ENCODE measurements around the gene UPK3B. TPM values are rescaled to one million over a fixed set of nuclear protein-coding genes. Genes with fewer than 3 reads are reported as not detected.
"Not testable (repeated sequence)": the region's sequence is repeated elsewhere in the genome, so short reads cannot be mapped to it uniquely, and the experiment has no call there.

UPK3B gene
- total RNA-seq, 1 experiment from 2014 or later, result 3.6 TPM

DNA sequence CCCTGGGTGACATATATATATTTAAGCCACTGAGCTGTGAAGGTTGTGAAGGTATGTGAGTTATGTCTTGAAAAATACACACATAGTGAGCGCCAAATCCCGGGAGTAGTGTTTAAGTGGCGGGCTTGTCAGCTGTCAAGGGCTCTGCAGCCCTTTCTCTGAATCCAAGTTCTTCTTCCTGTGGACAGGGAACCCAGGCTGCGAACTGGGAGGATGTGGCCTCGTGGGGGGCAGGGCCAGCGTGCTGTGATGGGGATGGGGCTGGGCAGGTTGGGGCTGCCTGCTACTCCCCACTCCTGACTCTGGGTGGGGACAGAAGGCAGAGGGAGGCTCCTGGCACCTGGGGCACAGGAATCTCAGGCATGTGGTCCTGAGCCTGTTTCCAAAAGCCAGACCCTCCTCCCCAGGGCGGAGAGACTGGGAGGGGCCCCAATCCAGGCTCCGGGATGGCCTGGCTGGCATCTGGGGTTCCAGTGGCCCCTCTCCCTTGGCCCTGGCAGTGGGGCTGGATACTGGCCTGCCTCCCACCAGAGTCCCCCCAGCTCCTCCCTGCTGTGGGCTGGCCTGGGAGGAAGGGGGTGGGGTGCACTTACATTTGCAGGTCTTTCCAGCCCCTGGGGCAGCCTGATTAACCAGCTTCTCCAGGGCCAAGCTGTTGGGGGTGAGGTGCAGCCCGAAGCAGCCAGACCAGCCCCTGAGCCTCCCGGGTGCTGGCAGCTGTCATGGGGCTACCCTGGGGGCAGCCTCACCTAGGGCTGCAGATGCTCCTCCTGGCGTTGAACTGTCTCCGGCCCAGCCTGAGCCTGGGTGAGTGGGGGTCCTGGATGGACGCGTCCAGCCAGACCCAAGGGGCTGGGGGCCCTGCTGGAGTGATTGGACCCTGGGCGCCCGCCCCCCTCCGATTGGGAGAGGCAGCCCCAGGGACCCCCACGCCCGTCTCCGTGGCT is at the start of gene UPK3B (continued):
- TF ChIP-seq USF1 (CRISPR knock-in tag; IDR thresholded peaks at IDR 0.05), result 0 out of 2 replicates have a peak, but pooled peaks have one; percentile 39
- no peak for TF ChIP-seq PREB (CRISPR knock-in tag; IDR thresholded peaks at IDR 0.05; ENCODE audit: borderline replicate concordance)
- no peak for TF ChIP-seq KAT7 (CRISPR knock-in tag; IDR thresholded peaks at IDR 0.05; ENCODE audit: borderline replicate concordance)
- TF ChIP-seq FOXP1 (CRISPR knock-in tag; IDR thresholded peaks at IDR 0.05; ENCODE audit: borderline replicate concordance), result peak; percentile 53; the same call in 1 of the 2 replicates
- peak; percentile 91; the same call in 1 of the 2 replicates for TF ChIP-seq TEAD1 (CRISPR knock-in tag; IDR thresholded peaks at IDR 0.05)
- peak; percentile 57; the same call in 1 of the 2 replicates for TF ChIP-seq ETV6 (CRISPR knock-in tag; IDR thresholded peaks at IDR 0.05)
- TF ChIP-seq SMAD3 (CRISPR knock-in tag; IDR thresholded peaks at IDR 0.05; ENCODE audit: borderline replicate concordance), result no peak
- TF ChIP-seq, protein P1, sequence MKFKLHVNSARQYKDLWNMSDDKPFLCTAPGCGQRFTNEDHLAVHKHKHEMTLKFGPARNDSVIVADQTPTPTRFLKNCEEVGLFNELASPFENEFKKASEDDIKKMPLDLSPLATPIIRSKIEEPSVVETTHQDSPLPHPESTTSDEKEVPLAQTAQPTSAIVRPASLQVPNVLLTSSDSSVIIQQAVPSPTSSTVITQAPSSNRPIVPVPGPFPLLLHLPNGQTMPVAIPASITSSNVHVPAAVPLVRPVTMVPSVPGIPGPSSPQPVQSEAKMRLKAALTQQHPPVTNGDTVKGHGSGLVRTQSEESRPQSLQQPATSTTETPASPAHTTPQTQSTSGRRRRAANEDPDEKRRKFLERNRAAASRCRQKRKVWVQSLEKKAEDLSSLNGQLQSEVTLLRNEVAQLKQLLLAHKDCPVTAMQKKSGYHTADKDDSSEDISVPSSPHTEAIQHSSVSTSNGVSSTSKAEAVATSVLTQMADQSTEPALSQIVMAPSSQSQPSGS (CRISPR knock-in tag; IDR thresholded peaks at IDR 0.05; ENCODE audit: borderline replicate concordance, low read depth), result no peak
- TF ChIP-seq TEAD4 (CRISPR knock-in tag; IDR thresholded peaks at IDR 0.05), result peak; percentile 56
- no peak for TF ChIP-seq SOX15 (CRISPR knock-in tag; IDR thresholded peaks at IDR 0.05)
- no peak for TF ChIP-seq ESRRA (CRISPR knock-in tag; IDR thresholded peaks at IDR 0.05; ENCODE audit: borderline replicate concordance)
- no peak for TF ChIP-seq GRHL2 (CRISPR knock-in tag; IDR thresholded peaks at IDR 0.05; ENCODE audit: insufficient replicate concordance, severe bottlenecking)

DNA sequence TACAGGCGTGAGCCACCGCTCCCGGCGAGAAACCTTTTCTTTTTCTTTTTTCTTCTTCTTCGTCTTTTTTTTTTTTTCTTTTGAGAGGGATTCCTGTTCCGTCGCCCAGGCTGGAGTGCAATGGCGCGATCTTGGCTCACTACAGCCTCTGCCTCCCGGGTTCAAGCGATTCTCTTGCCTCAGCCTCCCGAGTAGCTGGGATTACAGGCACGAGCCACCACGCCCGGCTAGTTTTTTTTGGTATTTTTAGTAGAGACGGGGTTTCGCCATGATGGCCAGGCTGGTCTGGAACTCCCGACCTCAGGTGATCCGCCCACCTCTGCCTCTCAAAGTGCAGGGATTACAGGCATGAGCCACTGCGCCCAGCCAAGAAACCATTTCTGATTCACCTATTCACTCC is 49.6 kb upstream of the UPK3B start:
- ATAC-seq; POLR2A ChIA-PET; H3K27ac Mint-ChIP-seq; DNase-seq (ENCODE audit: low spot score); H3K27me3 Mint-ChIP-seq (ENCODE audit: low read depth); H3K4me3 Mint-ChIP-seq; CTCF ChIA-PET; H3K36me3 Mint-ChIP-seq; H3K9me3 Mint-ChIP-seq; H3K4me1 Mint-ChIP-seq: not testable (repeated sequence)

DNA sequence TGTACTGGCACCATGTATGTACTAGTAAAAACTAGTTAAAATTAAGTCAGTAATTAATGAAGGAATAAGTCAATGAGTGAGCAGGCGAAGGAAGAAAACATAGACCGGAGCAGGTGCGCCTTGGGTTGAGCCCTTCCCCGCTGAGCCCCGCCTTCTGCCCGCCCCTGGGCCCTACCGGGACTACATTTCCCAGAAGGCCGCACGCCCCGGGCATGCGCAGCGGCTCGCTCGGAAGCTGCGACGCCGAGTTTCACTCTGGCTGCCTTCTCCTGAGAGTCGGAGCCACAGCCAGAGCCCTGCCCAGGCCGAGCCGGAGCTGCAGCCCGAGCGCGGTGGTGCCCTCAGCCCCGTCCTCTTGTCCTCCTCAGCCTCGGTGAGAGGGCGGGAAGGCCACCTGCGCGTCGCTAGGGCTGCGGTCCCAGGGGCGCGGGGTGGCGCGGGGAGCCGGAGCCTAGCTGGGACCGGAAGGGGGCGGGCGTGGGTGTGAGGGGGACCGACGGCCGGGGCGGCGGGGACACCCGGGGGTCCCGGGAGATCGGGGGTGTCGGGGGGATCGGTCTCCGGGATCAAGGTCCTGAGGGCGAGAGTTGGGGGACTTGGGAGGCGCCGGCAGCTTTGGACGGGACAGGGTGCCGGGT is 48.8 kb upstream of the UPK3B start, which contains the start of gene DTX2:
DTX2 (plus strand) TSS at position 246 of the 638 bp plus-strand sequence. CDS start 18,801 bp downstream, outside the sequence.
- H3K9me3 Mint-ChIP-seq; H3K36me3 Mint-ChIP-seq; CTCF ChIA-PET; POLR2A ChIA-PET; H3K27ac Mint-ChIP-seq; H3K27me3 Mint-ChIP-seq (ENCODE audit: low read depth); H3K4me1 Mint-ChIP-seq: not testable (repeated sequence)
- ATAC-seq (peak; percentile 76), DNase-seq (ENCODE audit: low spot score) (peak; percentile 31)
- H3K4me3 Mint-ChIP-seq, result peak within 1 kb of the TSS; percentile 53

DNA sequence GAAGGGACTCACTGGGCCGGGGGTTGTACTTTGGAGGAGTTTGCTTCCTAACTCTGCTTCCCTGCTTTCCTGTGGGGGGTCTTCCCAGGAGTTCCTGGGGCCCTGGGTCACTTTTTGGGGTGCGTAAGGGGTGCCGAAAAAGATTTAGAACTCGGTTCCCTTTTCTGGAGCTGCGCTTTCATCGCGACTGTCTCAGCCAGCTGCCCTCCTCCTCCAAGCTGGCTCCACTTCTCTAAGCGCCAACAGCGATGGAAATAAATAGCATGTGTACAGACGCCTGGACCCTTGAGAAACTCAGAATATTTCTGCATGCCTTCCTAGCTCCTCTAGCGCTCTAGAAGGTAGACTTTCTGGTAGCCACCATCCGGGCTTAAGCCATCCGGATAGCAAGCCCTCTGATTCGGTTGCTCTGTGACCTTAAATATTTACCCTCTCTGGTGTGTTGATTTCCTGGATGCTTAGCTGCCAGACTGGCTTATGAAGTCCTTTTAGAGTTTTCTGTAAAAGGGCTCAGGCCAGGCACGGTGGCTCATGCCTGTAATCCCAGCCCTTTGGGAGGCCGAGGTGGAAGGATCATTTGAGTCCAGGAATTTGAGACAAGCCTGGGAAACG is 48.0 kb upstream of the UPK3B start:
- H3K36me3 Mint-ChIP-seq; H3K27ac Mint-ChIP-seq; CTCF ChIA-PET; H3K4me1 Mint-ChIP-seq; POLR2A ChIA-PET; H3K4me3 Mint-ChIP-seq; H3K27me3 Mint-ChIP-seq (ENCODE audit: low read depth); ATAC-seq; DNase-seq (ENCODE audit: low spot score); H3K9me3 Mint-ChIP-seq: not testable (repeated sequence)

DNA sequence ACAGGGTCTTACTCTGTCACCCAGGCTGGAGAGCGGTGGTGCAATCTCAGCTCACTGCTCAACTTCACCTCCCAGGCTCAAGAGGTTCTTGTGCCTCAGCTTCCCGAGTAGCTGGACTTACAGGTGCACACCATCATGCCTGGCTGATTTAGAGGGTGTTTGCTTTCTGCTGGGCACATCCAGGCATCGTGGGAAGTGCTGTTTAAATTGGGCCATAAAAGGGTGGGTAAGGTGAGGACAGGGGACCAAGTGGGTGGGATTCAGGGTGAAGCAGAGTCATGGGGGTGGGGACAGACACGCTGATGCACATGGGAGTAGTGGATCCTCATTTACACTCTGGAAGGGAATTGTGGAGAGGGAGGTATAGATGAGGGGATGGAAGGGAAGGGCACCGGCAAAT is 45.4 kb upstream of the UPK3B start:
- CTCF ChIA-PET; H3K4me1 Mint-ChIP-seq; H3K36me3 Mint-ChIP-seq; H3K9me3 Mint-ChIP-seq; DNase-seq (ENCODE audit: low spot score); H3K27me3 Mint-ChIP-seq (ENCODE audit: low read depth); POLR2A ChIA-PET; ATAC-seq; H3K4me3 Mint-ChIP-seq: not testable (repeated sequence)
- H3K27ac Mint-ChIP-seq, result peak overlapping the region; percentile 54; the same call in 1 of the 2 replicates

DNA sequence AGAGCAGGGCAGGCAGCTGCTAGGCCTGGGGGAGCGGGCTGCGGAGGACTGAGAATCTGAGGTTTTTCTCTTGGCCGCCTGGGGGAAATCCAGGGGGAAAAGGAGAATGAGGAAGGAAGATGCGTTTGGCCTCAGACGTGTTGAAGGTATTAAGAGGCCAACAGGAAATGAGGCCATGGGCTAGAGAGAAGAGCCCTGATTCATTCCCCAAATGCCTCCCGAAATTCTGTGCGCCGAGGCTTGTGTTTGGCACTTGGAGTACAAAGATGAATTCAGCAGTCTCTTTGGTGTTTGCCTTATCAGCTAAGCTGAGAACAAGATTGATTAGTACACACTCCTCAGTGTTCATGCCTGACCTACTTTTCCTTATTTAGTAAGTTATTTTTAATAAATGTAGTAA is 44.4 kb upstream of the UPK3B start:
- H3K27me3 Mint-ChIP-seq (ENCODE audit: low read depth); H3K4me3 Mint-ChIP-seq; DNase-seq (ENCODE audit: low spot score); H3K9me3 Mint-ChIP-seq; H3K36me3 Mint-ChIP-seq; POLR2A ChIA-PET; H3K4me1 Mint-ChIP-seq; ATAC-seq; CTCF ChIA-PET; H3K27ac Mint-ChIP-seq: not testable (repeated sequence)

GRCh38 chr7:76467743-76468404 is 42.5 kb upstream of the UPK3B start:
- H3K27me3 Mint-ChIP-seq (ENCODE audit: low read depth); ATAC-seq; POLR2A ChIA-PET; H3K9me3 Mint-ChIP-seq; H3K4me3 Mint-ChIP-seq; DNase-seq (ENCODE audit: low spot score); H3K4me1 Mint-ChIP-seq; CTCF ChIA-PET; H3K36me3 Mint-ChIP-seq; H3K27ac Mint-ChIP-seq: not testable (repeated sequence)

Data from WTC11 (cell line).